ENCODE data around the gene NUDCD3. TPM values are rescaled to one million over a fixed set of nuclear protein-coding genes. Genes with fewer than 3 reads are reported as not detected.

The NUDCD3 gene
- total and polyA plus RNA-seq, 2 of the 8 experiments (the other 6 are each of a cell fraction or from before 2014, with no cell fraction given): 35.2 to 93.7 TPM

DNA sequence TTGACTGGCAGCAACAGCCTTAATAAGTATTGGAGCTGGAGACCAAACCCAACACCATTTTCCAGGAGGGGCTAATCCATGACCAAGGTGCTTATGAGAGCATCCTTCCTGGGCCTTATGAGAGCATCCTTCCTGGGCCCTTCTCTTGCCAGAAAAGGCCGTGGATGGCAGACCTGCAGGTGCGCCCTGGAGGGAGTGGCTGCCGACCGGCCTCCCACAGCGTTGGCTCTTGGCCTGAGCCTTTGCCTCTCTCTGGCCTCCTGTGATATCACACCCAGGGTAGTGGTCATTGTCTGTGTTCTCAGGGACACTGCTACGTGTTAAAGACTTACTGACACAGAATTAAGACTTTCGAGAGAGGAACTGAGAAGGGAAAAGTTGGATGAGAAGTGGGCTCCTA is 22.3 kb upstream of the NUDCD3 start:
- Histone ChIP-seq H3K4me3 (ENCODE audit: extremely low read depth in 1 of 4, insufficient read depth in 2 of 4, low read depth in 3 of 4, low read length in 4 of 4) (no peak overlapping the region), H2AK5ac (ENCODE audit: low read depth, low read length) (no peak overlapping the region), H3K14ac (ENCODE audit: insufficient read length) (no peak overlapping the region), H3K27me3 (replicated peaks in 1 of 4; ENCODE audit: control insufficient read depth in 3 of 4, extremely low read depth in 1 of 4, insufficient read depth in 3 of 4, low read length in 3 of 4) (no peaks in the 10 kb centered on the region), H4K91ac (replicated peaks; ENCODE audit: insufficient read length, low read length) (no peak overlapping the region), H3K18ac (ENCODE audit: extremely low read depth, low read length) (no peak overlapping the region), H3K27ac (ENCODE audit: low read depth, low read length) (no peak overlapping the region), H3K79me1 (ENCODE audit: low read depth, low read length) (no peaks in the 10 kb centered on the region), H2BK15ac (ENCODE audit: low read length) (no peak overlapping the region), H2BK12ac (ENCODE audit: low read depth, low read length) (no peak overlapping the region), H3K4me1 (replicated peaks in 1 of 4; ENCODE audit: control insufficient read depth in 3 of 4, insufficient read depth in 4 of 4, low read length in 3 of 4) (no peaks in the 10 kb centered on the region), H2BK120ac (replicated peaks; ENCODE audit: low read depth, low read length) (no peak overlapping the region), H3K79me2 (ENCODE audit: control insufficient read depth in 1 of 2, insufficient read depth in 2 of 2, low read length in 2 of 2) (no peaks in the 10 kb centered on the region), H2BK20ac (ENCODE audit: low read length) (no peak overlapping the region), H4K5ac (ENCODE audit: insufficient read length, low read depth, low read length) (no peak overlapping the region), H2BK5ac (ENCODE audit: low read depth, low read length) (no peak overlapping the region), H3K56ac (replicated peaks; ENCODE audit: insufficient read length, low read depth, low read length) (no peak overlapping the region), H3K9me3 (ENCODE audit: insufficient read depth in 2 of 2, low read depth in 1 of 2, low read length in 1 of 2) (peaks cover 2% of the 10 kb centered on the region in 2 experiments; a peak in 2 of 4 replicates), H2AFZ (ENCODE audit: low read length) (no peak overlapping the region), H3K9ac (replicated peaks in 1 of 4; ENCODE audit: extremely low read depth in 1 of 4, low read depth in 3 of 4, low read length in 3 of 4) (no peak overlapping the region), H3K23me2 (ENCODE audit: low read depth, low read length) (no peaks in the 10 kb centered on the region), H3K4ac (replicated peaks; ENCODE audit: insufficient read length, low read depth, low read length) (no peak overlapping the region), H3K4me2 (ENCODE audit: insufficient read depth in 1 of 2, low read depth in 2 of 2, low read length in 2 of 2) (no peak overlapping the region), H4K20me1 (replicated peaks in 1 of 2; ENCODE audit: control insufficient read depth in 1 of 2, insufficient read depth in 2 of 2, low read length in 2 of 2) (no peaks in the 10 kb centered on the region), H3K36me3 (ENCODE audit: control insufficient read depth in 2 of 4, insufficient read depth in 4 of 4, low read length in 3 of 4) (no peaks in the 10 kb centered on the region), H3K23ac (ENCODE audit: insufficient read length) (no peak overlapping the region), H4K8ac (ENCODE audit: extremely low read depth, insufficient read depth, low read length) (no peak overlapping the region)
- TF ChIP-seq NANOG (IDR thresholded peaks at IDR 0.05; ENCODE audit: insufficient read depth, low read depth, low read length, poor library complexity, severe bottlenecking) (no peak), CREB1 (IDR thresholded peaks at IDR 0.05) (no peak), SRF (IDR thresholded peaks at IDR 0.05; ENCODE audit: low read depth, low read length) (no peak), MAFK (IDR thresholded peaks at IDR 0.05; ENCODE audit: low read depth, low read length) (no peak), POU5F1 (IDR thresholded peaks at IDR 0.05; ENCODE audit: low read depth, low read length) (no peak)
- DNase-seq (ENCODE audit: low read depth in 1 of 2, low spot score in 2 of 2) (no peak), FAIRE-seq (no peak)
- POLR2A ChIA-PET (ENCODE audit: partially characterized antibody): no interaction called here
- 89% methylated on average over 7 of the region's 7 CpGs; no CpG with 5 or more reads in 1 of the 2 experiments for WGBS, 2 experiments (ENCODE audit: extremely low coverage in 1 of 2, insufficient coverage in 1 of 2, insufficient read length in 1 of 2, insufficient replicate concordance in 2 of 2, low coverage in 1 of 2, low lambda C conversion rate in 2 of 2, missing lambda C conversion rate in 1 of 2)
- CTCF ChIA-PET (ENCODE audit: partially characterized antibody): interaction anchor here (1.8 kb wide), 1 partner anchor 22 kb away, joined by 13 read pairs; no protein-coding TSS in a partner anchor

Measured in H1 (cell line).